Inferior parietal cortex (tissue), 1 donor: ENCODE data around the gene STAT6.
"Not testable (repeated sequence)": the region's sequence is repeated elsewhere in the genome, so short reads cannot be mapped to it uniquely, and the experiment has no call there.

Experiments used
- DNase-seq: peaks from one replicate; pipeline ENCODE4 v3.0.0-alpha.2; 2016; ENCODE audit errors: extremely low spot score

Gene STAT6

DNA sequence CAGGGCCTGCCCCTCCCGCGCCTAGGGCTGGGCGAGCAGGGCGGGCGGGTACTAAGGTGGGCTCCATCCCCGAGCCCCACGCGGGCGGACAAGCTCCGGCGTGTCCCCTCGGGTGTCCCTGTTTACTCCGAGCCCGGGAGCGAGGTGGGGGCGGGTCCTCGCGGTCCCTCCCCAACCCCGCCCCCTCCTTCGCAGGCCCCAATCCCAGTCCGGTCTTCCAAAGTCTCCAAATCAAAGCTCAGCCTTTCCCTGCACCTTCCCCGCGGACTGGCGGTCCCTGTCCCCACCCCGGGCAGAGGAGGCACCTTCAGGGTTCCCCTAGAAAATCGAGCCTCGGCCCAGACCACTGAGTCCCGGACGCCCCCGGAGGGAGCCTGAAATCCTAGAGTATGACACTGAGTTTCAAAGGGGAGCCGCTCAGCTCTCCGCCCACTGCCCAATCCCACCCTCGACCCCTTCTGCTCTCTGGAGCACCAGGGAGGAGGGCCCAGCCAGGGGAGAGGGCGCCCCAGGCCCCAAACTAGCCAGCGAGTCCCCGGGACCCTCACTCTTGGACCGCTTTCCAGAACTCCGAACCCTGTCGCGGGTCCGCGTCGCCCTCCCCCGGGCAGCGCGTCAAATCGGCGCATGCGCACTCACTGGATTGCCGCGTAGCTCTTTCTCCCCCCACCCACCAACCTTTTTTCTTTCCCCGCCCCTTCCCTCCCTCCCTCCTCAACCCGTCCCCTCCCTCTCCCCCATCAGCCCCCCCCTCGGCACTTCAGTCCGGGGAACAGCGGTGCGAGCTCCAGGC is 16.8 kb upstream of the STAT6 start, which contains the start of gene LRP1:
Gene LRP1, plus strand, starts transcription at position 758 of the 793 bp plus-strand sequence. CDS start 482 bp downstream, outside the sequence.
- peak; percentile 75 for DNase-seq

GRCh38 chr12:57127101-57127725 is 16.1 kb upstream of the STAT6 start:
- DNase-seq = no peak

GRCh38 chr12:57126561-57126960 is 15.4 kb upstream of the STAT6 start:
- DNase-seq = no peak

- no peak for DNase-seq
These were observed 14.9 kb upstream of the STAT6 start for GRCh38 chr12:57126061-57126460.

DNA sequence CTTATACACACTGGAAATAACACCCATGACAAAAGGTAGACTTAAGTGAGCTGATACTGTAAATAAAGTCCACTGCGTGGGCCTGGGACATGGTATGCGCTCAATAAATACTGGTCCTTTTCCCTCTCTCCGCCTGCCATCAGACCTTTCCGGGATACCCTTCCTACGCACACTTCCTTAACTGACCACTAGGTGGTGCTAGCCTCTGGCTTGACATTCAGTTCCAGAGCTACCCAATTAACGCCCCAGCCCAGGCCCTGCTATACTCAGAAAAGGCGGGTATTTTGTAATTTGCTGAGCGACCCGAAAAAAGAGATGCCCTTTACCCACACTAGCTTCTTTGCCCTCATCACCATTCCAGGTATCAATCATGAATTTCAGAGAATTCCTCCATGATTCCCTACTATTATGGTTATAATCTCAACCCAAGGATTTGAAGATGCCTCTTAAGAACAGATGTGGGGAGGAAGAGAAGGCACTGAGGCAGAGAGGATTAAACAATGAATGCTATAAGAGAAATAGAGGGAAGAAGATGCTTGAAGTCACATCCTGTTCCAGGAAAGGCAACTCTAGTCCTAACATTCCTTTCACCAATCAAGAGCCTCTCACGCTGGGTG is 13.2 kb upstream of the STAT6 start:
- peak; percentile 94 for DNase-seq

GRCh38 chr12:57123813-57124212 is 12.7 kb upstream of the STAT6 start:
- DNase-seq = no peak

DNA sequence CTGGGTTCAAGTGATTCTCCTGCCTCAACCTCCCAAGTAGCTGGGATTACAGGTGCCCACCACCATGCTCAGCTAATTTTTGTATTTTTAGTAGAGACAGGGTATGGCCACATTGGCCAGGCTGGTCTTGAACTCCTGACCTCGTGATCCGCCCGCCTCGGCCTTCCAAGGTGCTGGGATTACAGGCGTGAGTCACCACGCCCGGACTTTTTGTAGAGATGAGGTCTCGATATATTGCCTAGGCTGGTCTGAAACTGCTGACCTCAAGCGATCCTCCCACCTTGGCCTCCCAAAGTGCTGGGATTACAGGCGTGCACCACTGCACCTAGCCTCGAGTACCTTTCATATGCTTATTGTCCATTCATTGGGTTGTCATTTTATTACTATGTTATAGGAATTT is 9.6 kb upstream of the STAT6 start:
- DNase-seq = not testable (repeated sequence)

- no peak for DNase-seq
These were observed 8.3 kb upstream of the STAT6 start for GRCh38 chr12:57119294-57120085.

GRCh38 chr12:57118711-57119271 is 7.6 kb upstream of the STAT6 start:
- no peak for DNase-seq

- no peak for DNase-seq
These were observed 5.6 kb upstream of the STAT6 start for GRCh38 chr12:57116580-57117281.

DNA sequence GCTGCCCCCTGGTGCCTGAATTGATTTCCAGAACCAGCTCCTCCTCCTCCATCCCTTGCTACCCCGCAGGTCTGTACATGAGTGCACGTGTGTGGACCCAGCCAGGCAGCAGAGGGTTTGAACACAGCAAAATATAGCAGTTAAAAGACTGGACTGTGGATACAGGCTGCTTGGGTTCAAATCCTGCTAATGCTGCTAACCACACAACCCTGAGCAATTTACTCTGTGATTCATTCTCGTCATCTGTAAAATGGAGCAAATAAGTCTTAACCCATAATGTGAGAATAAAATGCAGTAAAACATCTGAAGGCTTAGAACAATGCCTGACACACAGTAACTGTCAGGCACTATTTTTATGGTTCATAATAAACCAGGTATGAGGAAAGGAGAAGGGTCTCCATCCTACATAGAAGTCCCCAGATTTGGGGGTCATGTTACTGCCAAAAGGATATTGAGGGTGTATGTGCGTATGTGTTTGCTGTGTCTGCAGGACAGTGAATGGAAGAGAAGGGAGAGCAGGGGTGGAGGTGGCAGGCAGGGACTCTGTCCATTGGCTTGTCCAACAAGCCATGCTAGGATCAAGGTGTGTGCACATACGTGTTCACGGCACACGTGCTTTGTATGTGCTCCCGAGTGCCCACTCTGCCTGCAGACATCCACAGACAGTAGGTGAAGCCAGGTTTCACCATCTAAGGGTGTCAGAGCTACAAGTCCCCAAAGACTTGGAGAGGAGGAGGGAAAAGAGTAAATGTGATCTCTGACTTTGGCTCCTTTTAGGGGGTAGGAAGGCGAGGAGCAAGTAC is 1.5 kb upstream of the STAT6 start:
- DNase-seq = no peak

- DNase-seq = no peak
These were observed 795 bp downstream of the STAT6 start for GRCh38 chr12:57110104-57111030.

- DNase-seq = no peak
These were observed 1.7 kb downstream of the STAT6 start for GRCh38 chr12:57109207-57110103.

DNA sequence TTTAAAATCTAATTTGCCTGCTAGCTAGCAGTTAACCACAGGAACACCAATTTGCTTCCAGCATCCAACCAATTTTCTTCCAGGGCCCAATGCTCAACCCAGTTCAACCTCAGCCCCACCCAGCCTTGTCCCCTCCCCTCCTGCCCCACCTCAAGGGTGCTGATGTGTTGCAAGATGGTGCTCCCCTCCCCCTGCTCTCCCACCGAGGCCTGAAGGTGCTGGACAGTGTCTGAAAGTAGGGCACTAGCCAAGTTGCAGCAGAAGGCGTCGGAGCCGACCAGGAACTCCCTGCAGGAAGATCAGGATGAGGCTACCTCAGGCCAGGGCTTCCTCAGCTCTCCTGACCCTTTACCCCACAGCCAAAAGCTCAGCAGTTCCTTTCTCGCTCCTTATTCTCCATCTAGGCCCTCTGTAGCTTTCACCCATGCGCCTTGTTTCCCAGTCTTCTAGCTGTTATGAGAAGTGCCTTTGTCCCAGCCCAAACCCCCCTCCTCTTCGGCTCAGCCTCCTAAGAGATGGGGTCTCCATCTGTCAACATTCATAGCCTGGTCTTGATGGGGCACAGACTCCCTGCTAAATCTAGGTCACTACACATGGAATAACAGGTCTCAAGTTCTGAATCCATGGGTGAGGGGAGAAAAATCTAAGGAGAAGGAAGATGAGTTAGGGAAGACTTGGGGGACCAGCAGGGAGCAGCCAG is 3.6 kb downstream of the STAT6 start:
- no peak for DNase-seq

- DNase-seq = no peak
These were observed 5.0 kb downstream of the STAT6 start for GRCh38 chr12:57106021-57106708.

DNA sequence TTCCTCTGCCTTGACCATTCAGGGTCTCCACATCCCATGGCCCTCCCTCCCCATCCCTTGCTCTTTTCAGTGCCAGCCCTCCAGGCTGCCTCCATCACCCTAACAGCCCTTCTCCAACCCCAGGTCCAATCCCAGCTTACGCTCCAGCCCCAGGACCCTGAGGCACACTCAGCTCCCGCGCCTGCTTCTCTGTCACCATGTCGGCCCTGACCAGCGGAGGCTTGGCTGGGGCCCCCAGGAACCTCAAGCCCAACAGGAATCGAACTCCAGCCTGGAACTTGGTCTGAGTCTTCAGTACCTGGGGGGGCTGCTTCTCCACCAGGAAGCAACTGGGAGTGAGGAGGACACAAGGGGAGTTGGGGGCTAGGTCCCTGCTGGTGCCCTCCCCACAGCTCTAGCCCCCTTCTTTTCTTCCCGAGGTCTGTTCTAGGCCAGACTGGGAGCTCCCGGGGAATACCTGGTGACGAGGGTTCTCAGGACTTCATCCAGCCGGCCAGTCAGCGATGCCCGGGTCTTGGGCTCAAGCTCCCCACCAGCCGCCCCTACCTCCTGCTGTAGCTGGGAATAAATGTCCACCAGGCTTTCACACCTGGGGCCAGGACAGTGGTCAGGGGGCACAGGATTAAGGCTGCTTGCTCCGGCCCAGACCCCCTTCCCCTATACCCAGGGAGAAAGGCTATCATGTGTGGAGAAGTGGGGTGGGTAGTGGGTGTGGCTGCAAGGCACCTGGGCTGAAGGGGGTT is 6.0 kb downstream of the STAT6 start:
- no peak for DNase-seq
